OCI-LY3 (cell line): ENCODE measurements around the gene SERAC1.

Experiments used
- H2AFZ ChIP-seq: fragments of 200-600, 300-600 bp; shearing (Covaris generic); 2 replicates; pipeline ENCODE4 v1.6.0; 2014; ENCODE audit warnings: antibody characterized with exemption, low read depth, low read length
- H3K27ac ChIP-seq: fragments of 200-600, 300-600 bp; sonication (generic); 2 replicates; pipeline ENCODE4 v1.5.1; 2014; ENCODE audit warnings: mild to moderate bottlenecking, low read length, moderate library complexity, mixed read lengths
- H3K27me3 ChIP-seq: fragments of 200-600, 300-600 bp; sonication (generic); 2 replicates; pipeline ENCODE4 v1.6.1; 2014; ENCODE audit warnings: low read depth, low read length, mixed read lengths
- H3K36me3 ChIP-seq: fragments of 200-600, 300-600 bp; sonication (generic); replicated peaks from 2 replicates; pipeline ENCODE3; 2014; ENCODE audit warnings: low read depth, low read length, mixed read lengths
- H3K4me1 ChIP-seq: fragments of 300-600, 200-600 bp; sonication (generic); 2 replicates; pipeline ENCODE4 v1.6.1; 2014; ENCODE audit warnings: low read length, mixed read lengths
- H3K4me2 ChIP-seq: fragments of 200-600, 300-600 bp; sonication (generic); 2 replicates; pipeline ENCODE4 v1.6.1; 2014; ENCODE audit warnings: low read length, mixed read lengths
- H3K4me3 ChIP-seq: fragments of 300-600, 200-600 bp; sonication (generic); 2 replicates; pipeline ENCODE4 v1.5.1; 2014; ENCODE audit warnings: antibody characterized with exemption, mild to moderate bottlenecking, low read length, moderate library complexity
- H3K79me2 ChIP-seq: fragments of 300-600, 200-600 bp; shearing (Covaris generic); 2 replicates; pipeline ENCODE4 v1.6.1; 2014; ENCODE audit warnings: mild to moderate bottlenecking, low read length, mixed read lengths
- H3K9ac ChIP-seq: fragments of 300-600, 200-600 bp; shearing (Covaris generic); 2 replicates; pipeline ENCODE4 v1.6.0; 2014; ENCODE audit warnings: mild to moderate bottlenecking, low read length, moderate library complexity
- H3K9me3 ChIP-seq: fragments of 200-600, 300-600 bp; shearing (Covaris generic); 2 replicates; pipeline ENCODE4 v1.6.1; 2014; ENCODE audit warnings: low read length, mixed read lengths; ENCODE audit not compliant: insufficient read depth
- H4K20me1 ChIP-seq: fragments of 200-600, 300-600 bp; sonication (generic); 2 replicates; pipeline ENCODE4 v1.6.1; 2016; ENCODE audit warnings: low read length, mixed read lengths; ENCODE audit not compliant: insufficient read depth
- CTCF ChIP-seq: fragments of 200-600, 300-600 bp; sonication (generic); IDR thresholded peaks from 2 replicates; pipeline ENCODE4 v1.5.1; 2014; ENCODE audit warnings: antibody characterized with exemption, low read length, low read depth
- EZH2phosphoT487 ChIP-seq: fragments of 200-600 bp; shearing (Covaris generic); IDR thresholded peaks from 2 replicates; pipeline ENCODE4 v1.6.1; 2018; ENCODE audit warnings: antibody characterized with exemption, mixed run types, low read depth

The SERAC1 gene

DNA sequence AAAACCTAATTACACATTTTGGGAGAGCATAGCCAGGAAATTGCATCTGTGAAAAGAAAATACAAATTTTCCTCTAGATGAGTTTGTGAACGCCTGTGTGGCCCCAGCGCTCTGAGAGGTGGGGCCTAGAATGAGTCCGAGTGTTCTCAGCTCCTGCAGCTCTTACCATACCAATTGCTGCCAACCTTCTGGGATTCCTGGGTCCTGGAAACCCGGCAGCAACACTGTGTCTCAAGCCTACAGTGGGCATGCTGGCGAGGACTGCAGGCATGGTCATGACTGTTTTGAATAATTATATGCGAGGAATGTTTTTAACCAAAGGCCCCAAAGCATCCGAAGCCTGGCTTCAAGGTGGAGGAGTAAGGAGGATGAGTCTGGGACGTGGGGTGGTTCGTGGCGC lies 90.4 kb downstream of the SERAC1 start:
- H3K4me3 ChIP-seq, result no peak overlapping the region
- TF ChIP-seq EZH2phosphoT487, result no peak
- H3K79me2 ChIP-seq, result no peaks in the 10 kb centered on the region
- no peak overlapping the region for H3K9ac ChIP-seq
- no peaks in the 10 kb centered on the region for H4K20me1 ChIP-seq
- H3K27ac ChIP-seq, result no peak overlapping the region
- H3K36me3 ChIP-seq, result peaks cover 4% of the 10 kb centered on the region
- H3K4me1 ChIP-seq, result no peaks in the 10 kb centered on the region
- no peaks in the 10 kb centered on the region for H3K9me3 ChIP-seq
- H3K27me3 ChIP-seq, result no peaks in the 10 kb centered on the region
- no peak overlapping the region for H3K4me2 ChIP-seq
- H2AFZ ChIP-seq, result no peak overlapping the region

- H3K4me3 ChIP-seq, result no peak overlapping the region
- no peak overlapping the region for H3K27ac ChIP-seq
- H4K20me1 ChIP-seq, result no peaks in the 10 kb centered on the region
- no peak for TF ChIP-seq CTCF
- TF ChIP-seq EZH2phosphoT487, result no peak
- H2AFZ ChIP-seq, result no peak overlapping the region
- H3K9ac ChIP-seq, result no peak overlapping the region
- no peak overlapping the region for H3K4me2 ChIP-seq
- no peaks in the 10 kb centered on the region for H3K9me3 ChIP-seq
- H3K27me3 ChIP-seq, result no peaks in the 10 kb centered on the region
- H3K4me1 ChIP-seq, result peaks cover 3% of the 10 kb centered on the region; the same call in 1 of the 2 replicates
- H3K36me3 ChIP-seq, result peaks cover 4% of the 10 kb centered on the region
- no peaks in the 10 kb centered on the region for H3K79me2 ChIP-seq
Measured at GRCh38 chr6:158076548-158076947, 91.5 kb downstream of the SERAC1 start.

DNA sequence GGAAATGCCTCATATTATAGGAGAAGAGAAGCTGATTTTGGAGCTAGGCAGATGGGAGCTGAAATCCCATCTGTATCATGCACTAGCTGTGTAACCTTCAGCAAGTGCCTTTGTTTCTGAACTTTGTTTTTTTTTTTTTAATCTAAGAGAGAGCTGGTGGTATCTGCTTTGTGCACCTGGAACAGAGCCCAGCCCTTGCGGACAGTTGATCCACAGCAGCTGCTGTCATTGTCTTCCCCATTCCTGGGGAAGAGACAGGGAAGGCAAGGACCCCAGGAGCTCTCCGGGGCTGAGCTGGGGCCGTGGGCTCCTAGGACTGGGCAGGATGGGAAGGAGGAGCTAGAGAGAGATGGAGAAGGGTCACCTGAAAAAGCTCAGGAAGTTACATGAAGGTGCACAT lies 94.3 kb downstream of the SERAC1 start:
- Histone ChIP-seq H3K9me3 (no peaks in the 10 kb centered on the region), H3K27me3 (no peaks in the 10 kb centered on the region), H3K36me3 (peaks cover 7% of the 10 kb centered on the region), H4K20me1 (no peaks in the 10 kb centered on the region), H3K4me1 (peaks cover 3% of the 10 kb centered on the region; the same call in 1 of the 2 replicates), H3K4me2 (no peak overlapping the region), H3K79me2 (no peaks in the 10 kb centered on the region), H3K4me3 (no peak overlapping the region), H3K9ac (no peak overlapping the region), H3K27ac (no peak overlapping the region), H2AFZ (no peak overlapping the region)
- TF ChIP-seq EZH2phosphoT487 (no peak), CTCF (no peak)

DNA sequence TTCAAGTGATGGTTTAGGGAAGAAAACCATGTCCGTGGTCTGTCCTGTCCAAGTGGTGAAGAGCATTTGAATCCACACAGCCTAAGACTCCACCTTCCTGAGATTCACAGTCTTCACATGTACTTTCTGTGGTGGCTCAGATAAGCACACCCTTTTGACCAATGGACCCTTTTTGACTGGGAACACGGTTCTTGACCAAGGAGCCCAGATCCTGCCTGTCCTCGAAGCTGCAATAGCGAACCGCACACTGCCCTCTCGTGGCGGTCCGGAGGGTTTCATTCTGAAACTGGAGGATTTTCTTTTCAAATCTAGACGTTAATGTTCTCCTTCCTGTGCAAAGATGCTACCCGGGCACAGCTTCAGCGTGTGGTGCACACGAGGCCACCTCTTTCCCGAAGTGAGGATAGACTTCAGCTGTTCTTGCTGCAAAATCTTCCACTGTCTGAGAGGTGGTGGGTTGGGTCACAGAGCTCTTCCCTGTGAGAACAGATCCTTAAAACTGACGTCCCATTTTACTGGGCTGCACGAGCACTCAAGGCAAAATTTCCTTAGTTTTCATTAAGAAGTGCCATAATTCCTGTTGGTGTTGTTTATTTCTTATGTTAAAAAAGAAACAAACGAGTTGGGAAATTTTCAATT lies 95.9 kb downstream of the SERAC1 start:
- no peaks in the 10 kb centered on the region for H4K20me1 ChIP-seq
- TF ChIP-seq CTCF, result peak; percentile 78
- TF ChIP-seq EZH2phosphoT487, result no peak
- peaks cover 3% of the 10 kb centered on the region for H3K36me3 ChIP-seq
- H3K4me3 ChIP-seq, result no peak overlapping the region
- no peaks in the 10 kb centered on the region for H3K27me3 ChIP-seq
- H2AFZ ChIP-seq, result no peak overlapping the region
- H3K4me1 ChIP-seq, result peaks cover 3% of the 10 kb centered on the region; the same call in 1 of the 2 replicates
- no peak overlapping the region for H3K9ac ChIP-seq
- H3K79me2 ChIP-seq, result no peaks in the 10 kb centered on the region
- no peak overlapping the region for H3K27ac ChIP-seq
- no peaks in the 10 kb centered on the region for H3K9me3 ChIP-seq
- H3K4me2 ChIP-seq, result peak overlapping the region; percentile 29; the same call in 1 of the 2 replicates
